ENCODE data around the gene TOX2. TPM values are rescaled to one million over a fixed set of nuclear protein-coding genes. Genes with fewer than 3 reads are reported as not detected.

Gene TOX2
- 3.3 and 4.1 TPM in 2 replicates for total RNA-seq
- long read RNA-seq = 0 reads

DNA sequence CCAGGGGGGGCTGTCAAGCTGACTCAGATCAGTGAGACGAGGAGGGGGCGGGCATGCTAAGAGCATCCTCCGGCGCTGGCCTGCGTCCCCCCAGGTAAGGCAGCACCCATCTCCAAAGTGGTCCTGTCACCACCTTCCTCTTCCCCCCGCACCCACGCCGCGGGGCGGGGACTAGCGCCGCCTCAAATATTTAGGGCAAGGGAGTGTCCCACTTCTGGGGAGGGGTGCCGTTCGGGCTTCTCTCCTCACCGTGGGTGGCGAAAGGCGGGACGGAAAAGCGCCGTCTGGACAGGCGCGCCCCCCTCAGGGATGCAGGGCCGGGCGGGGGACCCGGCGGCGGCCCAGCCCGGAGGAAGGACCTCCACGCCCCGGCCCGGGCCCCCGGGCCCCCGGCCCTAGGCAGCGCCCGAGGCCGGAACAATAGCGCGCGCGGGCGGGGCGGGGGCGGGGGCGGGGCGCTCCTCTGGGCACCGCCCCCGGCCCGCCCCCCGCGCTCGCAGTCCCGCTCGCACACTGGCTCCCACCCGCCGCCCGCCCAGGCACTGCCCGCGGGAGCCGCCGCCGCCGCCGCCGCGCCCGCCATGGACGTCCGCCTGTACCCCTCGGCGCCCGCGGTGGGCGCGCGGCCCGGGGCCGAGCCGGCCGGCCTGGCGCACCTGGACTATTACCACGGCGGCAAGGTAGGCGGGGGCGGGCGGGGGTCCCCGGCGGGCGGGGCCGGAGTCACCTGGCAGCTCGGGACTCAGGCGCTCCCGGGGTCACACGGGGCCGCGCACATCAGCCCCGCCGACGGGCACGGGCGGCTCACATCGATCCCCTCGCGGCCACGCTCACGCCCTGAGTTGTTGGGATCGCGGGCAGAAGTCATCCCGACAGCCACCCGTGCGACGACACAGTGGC is at the start of gene TOX2:
TSS of gene TOX2 (plus strand) at position 542 of the 900 bp plus-strand sequence. CDS start at position 582, 40 bp downstream.
- Mint-ChIP-seq H3K4me3 (peak within 1 kb of the TSS; percentile 88), H3K36me3 (ENCODE audit: low read depth) (peaks cover 8% of the 10 kb centered on the region), H3K9me3 (peaks cover 11% of the 10 kb centered on the region), H3K4me1 (peaks cover 10% of the 10 kb centered on the region), H3K27me3 (ENCODE audit: low read depth) (peaks cover 64% of the 10 kb centered on the region), H3K27ac (ENCODE audit: unreplicated experiment) (no peak within 1 kb of the TSS)
- peak; percentile 48 for DNase-seq (ENCODE audit: low read depth, low spot score)
- TF ChIP-seq, protein P1, sequence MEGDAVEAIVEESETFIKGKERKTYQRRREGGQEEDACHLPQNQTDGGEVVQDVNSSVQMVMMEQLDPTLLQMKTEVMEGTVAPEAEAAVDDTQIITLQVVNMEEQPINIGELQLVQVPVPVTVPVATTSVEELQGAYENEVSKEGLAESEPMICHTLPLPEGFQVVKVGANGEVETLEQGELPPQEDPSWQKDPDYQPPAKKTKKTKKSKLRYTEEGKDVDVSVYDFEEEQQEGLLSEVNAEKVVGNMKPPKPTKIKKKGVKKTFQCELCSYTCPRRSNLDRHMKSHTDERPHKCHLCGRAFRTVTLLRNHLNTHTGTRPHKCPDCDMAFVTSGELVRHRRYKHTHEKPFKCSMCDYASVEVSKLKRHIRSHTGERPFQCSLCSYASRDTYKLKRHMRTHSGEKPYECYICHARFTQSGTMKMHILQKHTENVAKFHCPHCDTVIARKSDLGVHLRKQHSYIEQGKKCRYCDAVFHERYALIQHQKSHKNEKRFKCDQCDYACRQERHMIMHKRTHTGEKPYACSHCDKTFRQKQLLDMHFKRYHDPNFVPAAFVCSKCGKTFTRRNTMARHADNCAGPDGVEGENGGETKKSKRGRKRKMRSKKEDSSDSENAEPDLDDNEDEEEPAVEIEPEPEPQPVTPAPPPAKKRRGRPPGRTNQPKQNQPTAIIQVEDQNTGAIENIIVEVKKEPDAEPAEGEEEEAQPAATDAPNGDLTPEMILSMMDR (conservative IDR thresholded peaks at IDR 0.05) = no peak

DNA sequence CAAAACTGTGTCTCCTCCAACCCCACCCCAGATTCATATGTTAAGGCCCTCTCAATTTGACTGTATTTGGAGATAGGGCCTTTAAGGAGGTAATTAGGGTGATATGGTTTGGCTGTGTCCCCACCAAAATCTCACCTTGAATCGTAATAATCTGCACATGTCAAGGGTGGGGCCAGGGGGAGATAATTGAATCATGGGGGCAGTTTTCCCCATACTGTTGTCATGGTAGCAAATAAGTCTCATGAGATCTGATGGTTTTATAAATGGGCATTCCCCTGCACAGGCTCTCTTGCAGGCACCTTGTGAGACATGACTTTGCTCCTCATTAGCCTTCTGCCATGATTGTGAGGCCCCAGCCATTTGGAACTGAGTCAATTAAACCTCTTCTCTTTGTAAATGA is 46.6 kb upstream of the TOX2 start:
- H3K36me3 Mint-ChIP-seq (ENCODE audit: low read depth) = no peaks in the 10 kb centered on the region
- no peaks in the 10 kb centered on the region for H3K9me3 Mint-ChIP-seq
- H3K4me1 Mint-ChIP-seq = peaks cover 15% of the 10 kb centered on the region
- no peak overlapping the region for H3K4me3 Mint-ChIP-seq
- TF ChIP-seq, protein P1 (conservative IDR thresholded peaks at IDR 0.05) = no peak
- H3K27me3 Mint-ChIP-seq (ENCODE audit: low read depth) = peaks cover 6% of the 10 kb centered on the region
- H3K27ac Mint-ChIP-seq (ENCODE audit: unreplicated experiment) = no peak overlapping the region
- no peak for DNase-seq (ENCODE audit: low read depth, low spot score)

GRCh38 chr20:43870484-43870883 is 44.2 kb upstream of the TOX2 start:
- H3K27me3 Mint-ChIP-seq (ENCODE audit: low read depth) = peaks cover 20% of the 10 kb centered on the region
- H3K4me3 Mint-ChIP-seq = no peak overlapping the region
- H3K27ac Mint-ChIP-seq (ENCODE audit: unreplicated experiment) = no peak overlapping the region
- H3K9me3 Mint-ChIP-seq = no peaks in the 10 kb centered on the region
- no peaks in the 10 kb centered on the region for H3K36me3 Mint-ChIP-seq (ENCODE audit: low read depth)
- H3K4me1 Mint-ChIP-seq = peaks cover 11% of the 10 kb centered on the region
- no peak for DNase-seq (ENCODE audit: low read depth, low spot score)
- TF ChIP-seq, protein P1 (conservative IDR thresholded peaks at IDR 0.05) = no peak

DNA sequence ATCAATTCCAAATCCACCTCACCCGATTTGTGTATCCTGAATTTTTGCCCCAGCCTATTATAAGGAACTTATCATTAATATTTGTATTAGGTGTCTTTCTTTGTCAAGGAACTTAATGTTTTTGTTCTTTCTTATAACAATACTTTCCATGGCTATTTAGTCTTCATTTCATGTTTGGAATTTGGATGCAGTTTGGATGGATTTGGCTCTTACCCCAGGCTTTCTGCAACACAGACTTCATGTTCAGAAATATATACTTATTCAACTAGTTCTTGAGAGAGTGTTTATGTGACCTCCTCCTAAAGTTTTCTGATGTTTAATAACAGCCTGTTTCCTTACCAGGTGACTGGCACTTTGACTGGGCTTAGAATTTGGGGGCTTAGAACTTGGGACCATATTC is 35.9 kb upstream of the TOX2 start:
- Mint-ChIP-seq H3K27me3 (ENCODE audit: low read depth) (peaks cover 20% of the 10 kb centered on the region), H3K4me3 (no peak overlapping the region)

DNA sequence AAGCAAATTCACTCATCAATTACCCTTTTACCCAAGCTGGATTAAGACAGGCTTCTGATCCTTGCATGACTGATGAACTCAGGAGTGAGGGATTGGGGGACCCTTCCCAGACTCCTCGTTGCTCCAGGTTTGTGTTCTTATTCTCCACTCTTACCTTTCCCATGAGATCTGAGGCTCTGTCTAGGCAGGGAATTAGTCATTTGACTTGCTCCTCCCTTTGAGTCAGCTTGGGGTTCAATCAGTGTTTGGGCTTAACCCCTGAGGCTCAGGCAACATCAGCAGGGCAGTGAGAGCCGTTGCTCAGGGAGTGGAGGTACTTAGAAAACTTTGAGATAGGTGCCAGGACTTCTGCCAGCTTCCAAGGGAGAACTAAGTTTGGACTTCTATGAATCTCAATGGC is 20.7 kb upstream of the TOX2 start:
- no peak for DNase-seq (ENCODE audit: low read depth, low spot score)
- no peak overlapping the region for H3K27ac Mint-ChIP-seq (ENCODE audit: unreplicated experiment)
- TF ChIP-seq, protein P1 (conservative IDR thresholded peaks at IDR 0.05) = no peak
- H3K27me3 Mint-ChIP-seq (ENCODE audit: low read depth) = no peaks in the 10 kb centered on the region
- peaks cover 14% of the 10 kb centered on the region for H3K9me3 Mint-ChIP-seq
- H3K36me3 Mint-ChIP-seq (ENCODE audit: low read depth) = peaks cover 3% of the 10 kb centered on the region
- no peak overlapping the region for H3K4me3 Mint-ChIP-seq
- peaks cover 21% of the 10 kb centered on the region for H3K4me1 Mint-ChIP-seq

More for the DNA sequence above, 35.9 kb upstream of the TOX2 start:
- no peaks in the 10 kb centered on the region for H3K36me3 Mint-ChIP-seq (ENCODE audit: low read depth)
- H3K9me3 Mint-ChIP-seq = peaks cover 2% of the 10 kb centered on the region
- peaks cover 5% of the 10 kb centered on the region for H3K4me1 Mint-ChIP-seq
- no peak for DNase-seq (ENCODE audit: low read depth, low spot score)
- H3K27ac Mint-ChIP-seq (ENCODE audit: unreplicated experiment) = no peak overlapping the region
- TF ChIP-seq, protein P1 (conservative IDR thresholded peaks at IDR 0.05) = no peak

All from neural crest cell (in vitro differentiated cells).